T-helper 1 cell treated with Interleukin-12 subunit alpha and Interleukin-12 subunit beta and Interleukin-4 antibody, amounts not matched to agents 30 μg/mL and 1 μg/mL, for 36 hours (primary cell): ENCODE data around the gene MAP3K2.

ENCODE experiments used
- H3K27ac Mint-ChIP-seq: one replicate; pipeline ENCODE4 v1.8.0; 2021; ENCODE audit warnings: mild to moderate bottlenecking, mixed read lengths
- H3K27me3 Mint-ChIP-seq: one replicate; pipeline ENCODE4 v1.8.0; 2021; ENCODE audit warnings: low read depth, mixed read lengths
- H3K36me3 Mint-ChIP-seq: one replicate; pipeline ENCODE4 v1.8.0; 2021; ENCODE audit warnings: low read depth, mixed read lengths
- H3K4me1 Mint-ChIP-seq: one replicate; pipeline ENCODE4 v1.8.0; 2021; ENCODE audit warnings: low read depth, mixed read lengths
- H3K4me3 Mint-ChIP-seq: one replicate; pipeline ENCODE4 v1.8.0; 2021; ENCODE audit warnings: mild to moderate bottlenecking, moderate library complexity, mixed read lengths
- H3K9me3 Mint-ChIP-seq: one replicate; pipeline ENCODE4 v1.8.0; 2021; ENCODE audit warnings: mixed read lengths

Gene MAP3K2

DNA sequence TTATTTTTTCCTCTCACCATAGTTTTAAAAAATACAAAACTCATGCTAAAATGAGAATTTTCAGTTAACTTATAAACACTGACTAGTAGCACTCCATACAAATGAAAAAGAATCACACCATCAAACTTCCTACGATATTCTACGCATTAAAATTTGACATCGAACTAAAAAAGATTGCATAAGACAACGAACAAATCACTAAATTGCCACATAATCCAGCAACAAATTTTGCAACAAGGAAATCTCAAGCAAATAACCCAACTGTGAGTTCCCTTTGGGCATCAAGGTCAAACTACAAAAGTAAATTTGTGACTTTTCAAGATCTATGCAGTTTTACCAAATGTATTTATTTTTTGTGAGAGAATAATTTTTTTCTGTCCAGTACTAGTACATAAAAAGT is 1.5 kb downstream of the MAP3K2 start:
- Mint-ChIP-seq H3K36me3 (peaks cover 2% of the 10 kb centered on the region), H3K4me1 (peaks cover 50% of the 10 kb centered on the region), H3K4me3 (peak overlapping the region; percentile 93), H3K9me3 (no peaks in the 10 kb centered on the region), H3K27me3 (no peaks in the 10 kb centered on the region), H3K27ac (peak overlapping the region; percentile 94)

DNA sequence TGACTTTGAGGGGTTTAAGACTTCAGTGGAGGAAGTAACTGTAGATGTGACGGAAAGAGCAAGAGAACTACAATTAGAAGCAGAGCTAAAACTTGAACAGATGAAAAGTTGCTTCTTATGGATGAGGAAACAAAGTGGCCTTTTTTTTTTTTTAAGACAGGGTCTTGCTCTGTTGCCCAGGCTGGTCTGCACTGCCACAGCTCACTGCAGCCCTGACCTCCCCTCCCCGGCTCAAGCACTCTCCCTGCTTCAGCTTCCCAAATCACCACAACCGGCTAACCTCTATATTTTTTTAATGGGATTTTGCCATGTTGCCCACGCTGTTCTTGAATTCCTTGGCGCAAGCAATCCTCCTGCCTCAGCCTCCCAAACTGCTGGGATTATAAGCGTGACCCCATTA is 3.2 kb downstream of the MAP3K2 start:
- H3K36me3 Mint-ChIP-seq, result peaks cover 2% of the 10 kb centered on the region
- H3K4me1 Mint-ChIP-seq, result peaks cover 52% of the 10 kb centered on the region
- no peak overlapping the region for H3K27ac Mint-ChIP-seq
- H3K27me3 Mint-ChIP-seq, result no peaks in the 10 kb centered on the region
- H3K9me3 Mint-ChIP-seq, result no peaks in the 10 kb centered on the region
- no peak overlapping the region for H3K4me3 Mint-ChIP-seq

DNA sequence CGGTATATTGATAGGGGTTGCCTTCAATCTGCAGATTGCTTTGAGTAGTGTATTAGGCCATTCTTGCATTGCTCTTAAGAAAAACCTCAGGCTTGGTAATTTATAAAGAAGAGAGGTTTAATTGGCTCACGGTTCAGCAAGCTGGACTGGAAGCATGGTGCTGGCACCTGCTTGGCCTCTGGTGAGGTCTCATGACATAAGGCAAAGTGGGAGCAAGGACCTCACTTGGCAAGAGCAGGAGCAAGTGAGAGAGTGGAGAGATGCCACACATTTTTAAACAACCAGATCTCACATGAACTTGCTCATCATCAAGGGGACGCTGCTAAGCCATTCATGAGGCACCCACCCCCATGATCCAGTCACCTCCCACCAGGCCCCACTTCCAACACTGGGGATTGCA is 4.9 kb downstream of the MAP3K2 start:
- H3K9me3 Mint-ChIP-seq, result no peaks in the 10 kb centered on the region
- no peak overlapping the region for H3K27ac Mint-ChIP-seq
- peaks cover 41% of the 10 kb centered on the region for H3K4me1 Mint-ChIP-seq
- no peak overlapping the region for H3K4me3 Mint-ChIP-seq
- peaks cover 3% of the 10 kb centered on the region for H3K36me3 Mint-ChIP-seq
- no peaks in the 10 kb centered on the region for H3K27me3 Mint-ChIP-seq

DNA sequence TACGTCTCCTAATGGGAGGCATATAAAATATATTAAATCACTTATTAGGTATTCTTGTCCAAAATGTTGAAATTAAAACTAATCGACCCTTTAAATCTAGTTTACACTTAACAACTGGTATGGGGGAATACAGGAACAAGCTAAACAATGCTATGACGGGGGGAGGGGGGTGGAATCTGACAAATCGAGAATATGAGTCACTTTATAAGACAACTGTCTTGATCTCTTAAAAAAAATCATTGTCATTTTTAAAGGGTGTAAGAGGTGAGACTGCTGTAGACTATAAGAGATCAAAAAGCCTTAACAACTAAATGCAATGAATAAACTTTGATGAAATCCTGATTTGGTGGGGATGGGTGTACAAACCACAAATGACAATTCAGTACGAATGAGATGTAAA is 6.0 kb downstream of the MAP3K2 start:
- no peaks in the 10 kb centered on the region for H3K27me3 Mint-ChIP-seq
- H3K27ac Mint-ChIP-seq, result no peak overlapping the region
- H3K4me3 Mint-ChIP-seq, result no peak overlapping the region
- peaks cover 6% of the 10 kb centered on the region for H3K36me3 Mint-ChIP-seq
- no peaks in the 10 kb centered on the region for H3K9me3 Mint-ChIP-seq
- H3K4me1 Mint-ChIP-seq, result peaks cover 42% of the 10 kb centered on the region

DNA sequence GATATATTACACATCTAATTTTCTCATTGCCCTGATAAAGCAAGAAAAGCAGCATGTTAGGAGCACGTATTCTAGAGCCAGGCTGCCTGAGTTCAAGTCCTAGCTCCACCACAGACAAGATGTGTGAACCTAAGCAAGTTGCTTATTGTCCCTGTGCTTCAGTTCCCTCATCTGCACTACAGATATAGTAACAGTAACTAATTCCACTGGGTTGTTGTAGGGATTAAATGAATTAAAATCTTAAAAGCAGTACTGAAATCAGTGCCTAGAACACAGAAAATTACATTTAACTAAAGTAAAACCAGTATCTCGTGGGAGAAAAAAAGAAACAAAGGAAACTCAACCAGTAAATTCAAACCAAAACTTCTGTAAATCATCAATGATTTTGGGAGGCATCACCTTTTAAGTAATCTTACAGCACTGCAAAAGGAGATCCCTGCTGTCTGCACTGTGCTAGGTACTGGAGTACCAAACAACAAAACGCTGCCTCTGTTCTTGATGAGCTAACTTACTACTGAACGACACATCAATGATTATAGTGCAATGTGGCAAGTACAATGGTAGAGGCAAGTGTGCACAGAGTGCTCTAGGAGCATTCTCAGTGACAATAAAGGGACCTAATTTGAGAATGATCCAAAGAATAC is 7.9 kb downstream of the MAP3K2 start:
- no peak overlapping the region for H3K27ac Mint-ChIP-seq
- peaks cover 25% of the 10 kb centered on the region for H3K4me1 Mint-ChIP-seq
- no peak overlapping the region for H3K4me3 Mint-ChIP-seq
- H3K9me3 Mint-ChIP-seq, result peaks cover 7% of the 10 kb centered on the region
- H3K27me3 Mint-ChIP-seq, result no peaks in the 10 kb centered on the region
- peaks cover 12% of the 10 kb centered on the region for H3K36me3 Mint-ChIP-seq

DNA sequence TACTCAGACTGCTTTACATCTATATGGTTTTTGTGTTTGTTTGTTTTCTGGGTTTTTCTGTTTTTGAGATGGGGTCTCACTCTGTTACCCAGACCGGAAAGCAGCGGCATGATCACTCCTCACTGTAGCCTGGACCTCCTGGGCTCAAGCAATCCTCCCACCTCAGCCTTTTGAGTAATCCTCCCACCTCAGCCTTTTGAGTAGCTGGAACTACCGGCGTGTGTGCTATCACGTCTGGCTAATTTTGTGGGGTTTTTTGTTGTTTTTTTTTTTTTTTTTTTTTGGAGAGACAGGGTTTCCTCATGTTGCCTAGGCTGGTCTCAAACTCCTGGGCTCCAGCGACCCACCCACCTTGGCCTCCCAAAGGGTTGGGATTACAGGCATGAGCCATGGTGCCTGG is 9.1 kb downstream of the MAP3K2 start:
- no peak overlapping the region for H3K4me3 Mint-ChIP-seq
- peaks cover 18% of the 10 kb centered on the region for H3K36me3 Mint-ChIP-seq
- peaks cover 16% of the 10 kb centered on the region for H3K9me3 Mint-ChIP-seq
- no peaks in the 10 kb centered on the region for H3K27me3 Mint-ChIP-seq
- H3K4me1 Mint-ChIP-seq, result peaks cover 28% of the 10 kb centered on the region
- H3K27ac Mint-ChIP-seq, result no peak overlapping the region

DNA sequence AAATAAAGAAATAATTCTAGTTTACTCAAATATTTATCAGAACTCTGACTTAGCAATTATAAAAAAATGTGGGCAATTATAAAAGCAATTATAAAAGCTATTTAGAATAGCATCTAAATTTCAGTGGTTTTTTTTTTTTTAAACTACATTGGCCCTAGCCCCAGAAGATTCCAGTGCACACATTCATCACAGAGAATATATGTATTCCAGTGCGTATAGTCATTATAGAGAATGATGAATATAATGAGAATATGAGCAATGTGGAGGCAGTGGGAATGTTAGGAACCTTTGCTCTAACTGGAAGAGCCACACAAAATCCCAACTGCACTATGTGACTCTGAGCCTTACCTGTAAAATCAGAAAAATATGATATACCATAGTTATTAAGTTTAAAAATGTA is 10.5 kb downstream of the MAP3K2 start:
- Mint-ChIP-seq H3K36me3 (peaks cover 22% of the 10 kb centered on the region), H3K4me3 (no peak overlapping the region), H3K4me1 (peaks cover 28% of the 10 kb centered on the region), H3K9me3 (peaks cover 27% of the 10 kb centered on the region), H3K27me3 (no peaks in the 10 kb centered on the region), H3K27ac (no peak overlapping the region)

DNA sequence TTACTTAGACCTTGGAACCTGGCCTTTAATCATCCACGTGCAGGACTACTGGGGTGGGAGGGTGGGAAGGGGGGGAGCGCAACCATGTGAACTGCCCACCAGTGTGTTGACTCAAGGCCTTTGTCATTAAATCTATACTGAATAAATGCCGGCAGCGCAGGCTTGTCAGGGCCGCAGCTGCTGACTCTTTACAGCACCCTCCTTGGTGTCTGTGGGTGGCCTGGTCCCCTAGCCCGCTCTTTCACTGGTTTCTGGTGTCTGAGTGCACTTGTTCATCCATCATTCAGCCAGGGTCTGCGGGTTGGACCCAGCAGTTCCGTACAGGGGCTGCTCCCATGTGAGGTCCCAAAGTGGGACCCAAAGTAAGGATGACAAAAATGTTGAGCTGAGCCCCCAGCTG is 11.5 kb downstream of the MAP3K2 start:
- peaks cover 24% of the 10 kb centered on the region for H3K4me1 Mint-ChIP-seq
- peaks cover 35% of the 10 kb centered on the region for H3K9me3 Mint-ChIP-seq
- H3K36me3 Mint-ChIP-seq, result peaks cover 28% of the 10 kb centered on the region
- no peaks in the 10 kb centered on the region for H3K27me3 Mint-ChIP-seq
- H3K4me3 Mint-ChIP-seq, result no peak overlapping the region
- H3K27ac Mint-ChIP-seq, result no peak overlapping the region

DNA sequence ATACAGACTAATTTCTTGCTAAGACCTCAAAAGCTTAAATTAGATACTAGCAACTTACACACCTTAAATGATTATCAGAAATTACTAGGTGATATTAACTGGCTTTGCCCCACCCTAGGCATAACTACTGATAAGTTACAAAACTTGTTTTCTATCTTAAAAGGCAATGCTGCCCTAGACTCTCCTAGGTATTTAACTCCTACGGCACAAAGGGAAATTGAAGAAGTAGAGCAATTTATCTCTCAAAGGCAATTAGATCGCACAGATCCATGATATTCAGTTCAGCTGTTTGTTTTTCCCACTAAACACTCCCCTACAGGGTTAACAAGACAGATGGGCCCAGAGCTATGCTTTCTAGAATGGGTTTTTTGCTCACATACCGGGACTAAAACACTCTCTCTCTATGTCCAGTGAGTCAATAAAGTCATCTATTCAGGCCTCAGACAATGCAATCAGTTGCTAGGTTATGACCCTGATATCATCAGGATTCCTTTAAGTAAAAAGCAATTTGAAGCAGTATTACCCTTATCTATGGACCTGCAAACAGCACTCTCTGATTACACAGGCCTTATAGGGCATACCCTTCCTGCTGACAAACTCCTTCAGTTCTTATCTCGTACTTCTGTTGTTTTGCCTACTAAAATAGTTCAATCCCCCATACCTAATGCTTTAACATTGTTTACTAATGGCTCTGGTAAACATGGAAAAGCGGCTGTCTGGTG is 14.3 kb downstream of the MAP3K2 start:
- H3K36me3 Mint-ChIP-seq, result peaks cover 35% of the 10 kb centered on the region
- H3K27me3 Mint-ChIP-seq, result no peaks in the 10 kb centered on the region
- H3K9me3 Mint-ChIP-seq, result peaks cover 44% of the 10 kb centered on the region
- H3K27ac Mint-ChIP-seq, result no peak overlapping the region
- peaks cover 12% of the 10 kb centered on the region for H3K4me1 Mint-ChIP-seq
- no peak overlapping the region for H3K4me3 Mint-ChIP-seq

DNA sequence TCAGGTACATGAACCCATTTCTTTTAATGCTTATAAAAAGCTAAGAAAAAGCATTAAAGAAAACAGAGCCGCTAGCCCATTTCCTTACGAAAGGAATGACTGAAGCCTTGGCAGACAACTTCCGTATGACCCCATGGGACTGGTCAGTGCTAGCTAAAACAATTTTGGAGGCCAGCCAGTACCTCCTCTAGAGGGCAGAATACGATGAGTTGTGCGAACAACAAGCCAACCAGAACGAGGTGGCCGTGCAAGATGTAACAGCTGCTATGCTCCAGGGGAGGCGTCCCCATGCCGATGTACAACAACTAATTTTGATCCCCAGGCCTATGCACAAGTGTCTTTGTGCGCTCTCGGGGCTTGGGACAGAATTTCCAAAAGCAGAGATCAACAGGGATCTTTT is 16.7 kb downstream of the MAP3K2 start:
- H3K4me3 Mint-ChIP-seq, result no peak overlapping the region
- H3K27ac Mint-ChIP-seq, result peak overlapping the region; percentile 3
- H3K27me3 Mint-ChIP-seq, result no peaks in the 10 kb centered on the region

DNA sequence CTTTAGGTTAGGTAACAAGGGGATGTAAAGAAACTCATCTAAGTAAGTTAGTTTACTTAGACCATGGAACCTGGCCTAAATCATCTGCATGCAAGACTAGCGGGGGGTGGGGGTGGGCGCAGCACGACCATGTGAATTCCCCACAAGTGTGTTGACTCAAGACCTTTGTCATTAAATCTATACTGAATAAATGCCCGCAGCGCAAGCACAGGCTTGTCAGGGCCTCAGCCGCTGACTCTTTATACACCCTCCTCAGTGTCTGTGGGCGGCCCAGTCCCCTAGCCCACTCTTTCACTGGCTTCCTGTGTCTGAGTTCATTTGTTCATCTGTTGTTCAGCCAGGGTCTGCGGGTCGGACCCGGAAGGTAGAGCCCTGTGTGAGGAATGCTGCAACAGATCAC is 17.8 kb downstream of the MAP3K2 start:
- no peak overlapping the region for H3K27ac Mint-ChIP-seq
- H3K9me3 Mint-ChIP-seq, result peaks cover 38% of the 10 kb centered on the region
- peaks cover 15% of the 10 kb centered on the region for H3K4me1 Mint-ChIP-seq
- H3K27me3 Mint-ChIP-seq, result no peaks in the 10 kb centered on the region
- H3K4me3 Mint-ChIP-seq, result no peak overlapping the region
- H3K36me3 Mint-ChIP-seq, result peaks cover 23% of the 10 kb centered on the region

More for the DNA sequence above, 16.7 kb downstream of the MAP3K2 start:
- Mint-ChIP-seq H3K4me1 (peaks cover 11% of the 10 kb centered on the region), H3K36me3 (peaks cover 27% of the 10 kb centered on the region), H3K9me3 (peaks cover 44% of the 10 kb centered on the region)

DNA sequence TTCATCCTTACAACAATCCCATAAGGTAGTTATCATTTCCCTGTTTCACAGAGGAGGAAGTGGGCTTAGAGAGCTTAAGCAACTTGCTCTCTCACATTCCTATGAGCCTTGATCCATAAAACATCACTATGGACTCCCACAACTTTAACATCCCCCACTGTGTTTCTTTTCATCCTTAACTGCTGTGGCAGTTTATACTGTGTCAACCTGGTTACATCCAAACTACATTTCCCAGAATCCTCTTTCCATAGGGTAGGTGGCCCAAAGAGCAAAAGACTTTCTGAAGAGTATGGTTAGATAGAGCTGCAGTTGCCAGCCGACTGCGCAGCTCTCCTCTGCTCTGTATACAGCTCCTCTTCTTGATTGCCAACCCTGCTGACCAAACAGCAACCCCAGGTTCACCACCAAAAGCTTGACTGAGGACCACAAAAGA is 22.5 kb downstream of the MAP3K2 start:
- peaks cover 5% of the 10 kb centered on the region for H3K36me3 Mint-ChIP-seq
- H3K27ac Mint-ChIP-seq, result no peak overlapping the region
- H3K4me1 Mint-ChIP-seq, result peaks cover 14% of the 10 kb centered on the region
- no peak overlapping the region for H3K4me3 Mint-ChIP-seq
- H3K27me3 Mint-ChIP-seq, result no peaks in the 10 kb centered on the region
- peaks cover 3% of the 10 kb centered on the region for H3K9me3 Mint-ChIP-seq

DNA sequence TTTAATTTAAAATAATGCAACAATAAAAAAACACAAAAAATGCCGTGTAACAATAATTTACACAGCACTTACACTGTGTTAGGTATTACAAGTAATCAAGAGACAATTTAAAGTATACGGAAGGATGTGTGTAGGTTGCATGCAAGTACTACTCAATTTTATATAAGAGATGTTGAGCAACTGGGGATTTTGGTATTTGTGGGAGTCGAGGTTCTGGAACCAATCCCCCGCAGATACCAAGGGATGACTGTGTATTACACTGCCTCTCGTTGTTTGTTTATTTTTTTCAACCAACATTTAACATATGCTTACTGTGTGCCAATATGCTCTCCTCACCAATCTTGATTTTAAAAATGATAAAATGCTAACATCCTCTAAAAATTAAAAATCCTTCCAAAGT is 24.8 kb downstream of the MAP3K2 start:
- no peaks in the 10 kb centered on the region for H3K9me3 Mint-ChIP-seq

DNA sequence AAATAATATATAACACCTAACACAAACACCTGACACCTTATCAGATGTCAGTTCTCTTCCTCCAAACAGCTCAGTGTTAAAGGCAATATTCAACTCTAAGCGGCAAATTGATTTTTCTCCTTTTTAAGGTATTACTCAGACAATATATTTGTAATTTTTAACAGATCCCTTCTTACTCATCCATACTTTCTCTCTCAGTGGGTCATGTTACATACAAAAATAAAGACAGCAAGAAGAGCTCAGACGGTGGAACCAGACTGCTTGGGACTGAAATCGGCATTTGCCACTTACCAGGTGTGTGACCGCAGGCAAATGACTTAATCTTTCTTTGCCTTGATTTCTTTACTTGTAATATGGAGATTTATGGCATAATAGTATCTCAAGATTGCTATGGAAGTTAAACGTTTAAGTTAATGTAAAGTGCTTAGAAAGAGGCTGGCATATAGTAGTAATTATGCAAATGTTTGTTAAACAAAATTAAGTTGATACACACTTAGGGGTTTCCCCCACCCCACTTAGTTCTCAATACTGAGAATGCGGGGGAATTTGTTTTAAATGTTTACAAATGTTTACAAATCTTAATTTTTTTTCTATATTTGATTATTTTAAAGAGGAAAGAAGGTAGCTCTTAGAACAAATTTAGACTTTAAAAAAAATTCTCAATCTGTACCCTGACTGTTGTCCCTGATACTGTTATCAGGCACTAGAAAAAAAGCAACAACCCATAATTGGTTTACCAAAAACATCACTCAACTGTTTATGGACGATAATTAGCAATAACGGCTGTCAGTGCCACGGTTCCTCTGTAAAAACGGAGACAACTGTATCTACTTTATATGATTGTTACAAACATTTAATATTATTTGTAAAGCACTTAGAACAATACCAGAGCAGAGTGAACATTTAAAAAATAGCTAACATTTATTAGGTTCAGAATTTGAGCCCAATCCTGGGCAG is 25.6 kb downstream of the MAP3K2 start:
- no peaks in the 10 kb centered on the region for H3K9me3 Mint-ChIP-seq
- H3K4me1 Mint-ChIP-seq, result peaks cover 18% of the 10 kb centered on the region
- H3K27me3 Mint-ChIP-seq, result no peaks in the 10 kb centered on the region
- H3K4me3 Mint-ChIP-seq, result no peak overlapping the region
- no peak overlapping the region for H3K27ac Mint-ChIP-seq
- H3K36me3 Mint-ChIP-seq, result no peaks in the 10 kb centered on the region

More for the DNA sequence above, 24.8 kb downstream of the MAP3K2 start:
- Mint-ChIP-seq H3K27me3 (no peaks in the 10 kb centered on the region), H3K27ac (no peak overlapping the region), H3K36me3 (no peaks in the 10 kb centered on the region), H3K4me3 (no peak overlapping the region), H3K4me1 (peaks cover 18% of the 10 kb centered on the region)
